HL-60 (cell line): ENCODE data around the gene GLTP.

Experiments
- CTCF ChIP-seq: IDR thresholded peaks from one replicate; pipeline ENCODE4 v1.5.1; 2011; ENCODE audit warnings: low read length, control low read depth, inconsistent platforms; ENCODE audit not compliant: insufficient read depth
- REST ChIP-seq: IDR thresholded peaks from 2 replicates; pipeline ENCODE4 v1.6.1; 2012; ENCODE audit warnings: low read depth; ENCODE audit not compliant: insufficient replicate concordance

GRCh38 chr12:109870648-109871047 is 9.7 kb downstream of the GLTP start:
- TF ChIP-seq REST (no peak), CTCF (no peak)
